Hepatocyte (in vitro differentiated cells): ENCODE measurements around the gene LYG1.

Experiments
- CTCF ChIP-seq: fragments of 200-600 bp; sonication (generic); IDR thresholded peaks from 2 replicates; pipeline ENCODE4 v1.5.1; 2016; ENCODE audit warnings: antibody characterized with exemption, mild to moderate bottlenecking; ENCODE audit not compliant: poor library complexity
- EZH2 ChIP-seq: fragments of 200-600 bp; sonication (generic); IDR thresholded peaks from 2 replicates; pipeline ENCODE4 v1.6.1; 2016; ENCODE audit warnings: antibody characterized with exemption, mild to moderate bottlenecking, borderline replicate concordance
- EZH2phosphoT487 ChIP-seq: fragments of 200-600 bp; sonication (generic); IDR thresholded peaks from one replicate; pipeline ENCODE4 v1.6.1; 2018; ENCODE audit warnings: antibody characterized with exemption, mild to moderate bottlenecking, low read depth, moderate library complexity; ENCODE audit not compliant: unreplicated experiment, severe bottlenecking

GRCh38 chr2:99240431-99240830 lies 60.6 kb downstream of the LYG1 start:
- TF ChIP-seq CTCF (no peak), EZH2 (no peak), EZH2phosphoT487 (no peak)
